ENCODE results near the gene IRX6.

DNA sequence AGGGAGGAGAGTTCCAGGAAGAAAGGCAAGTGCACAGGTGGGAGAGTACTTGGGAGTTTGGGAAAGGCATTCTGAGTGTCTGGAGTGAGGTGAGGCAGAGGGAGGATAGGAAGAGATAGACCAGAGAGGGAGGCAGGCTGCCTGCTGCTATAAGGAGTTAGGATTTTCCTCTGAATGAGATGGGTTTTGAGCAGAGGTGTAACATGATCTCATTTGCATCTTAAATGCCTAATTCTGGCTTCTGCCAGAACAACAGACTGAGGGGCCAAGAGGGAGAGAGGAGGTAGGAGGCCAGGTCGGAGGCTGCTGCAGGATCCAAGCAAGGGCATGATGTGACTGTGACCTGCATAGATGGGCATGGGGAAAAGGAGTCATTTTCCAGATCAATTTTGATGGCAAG lies 31.5 kb upstream of the IRX6 start:
- TF ChIP-seq POLR2AphosphoS5 (IDR thresholded peaks at IDR 0.05; ENCODE audit: low read depth, low read length) (no peak), POLR2A (IDR thresholded peaks at IDR 0.05; ENCODE audit: low read depth, low read length) (no peak), TAF1 (IDR thresholded peaks at IDR 0.05; ENCODE audit: borderline replicate concordance, low read depth, low read length) (no peak)
